SIG-M5 treated with dmso at 0.1 percent for 504 hours (cell line): ENCODE data around the gene MZT2B.
"Not testable (repeated sequence)": the region's sequence is repeated elsewhere in the genome, so short reads cannot be mapped to it uniquely, and the experiment has no call there.

ENCODE experiments used
- DNase-seq: peaks from one replicate; lab custom pipeline; 2025; ENCODE audit not compliant: unreplicated experiment; lab: John Stamatoyannopoulos, UW

MZT2B gene

GRCh38 chr2:130152136-130152815 is 29.8 kb upstream of the MZT2B start:
- DNase-seq = not testable (repeated sequence)

DNA sequence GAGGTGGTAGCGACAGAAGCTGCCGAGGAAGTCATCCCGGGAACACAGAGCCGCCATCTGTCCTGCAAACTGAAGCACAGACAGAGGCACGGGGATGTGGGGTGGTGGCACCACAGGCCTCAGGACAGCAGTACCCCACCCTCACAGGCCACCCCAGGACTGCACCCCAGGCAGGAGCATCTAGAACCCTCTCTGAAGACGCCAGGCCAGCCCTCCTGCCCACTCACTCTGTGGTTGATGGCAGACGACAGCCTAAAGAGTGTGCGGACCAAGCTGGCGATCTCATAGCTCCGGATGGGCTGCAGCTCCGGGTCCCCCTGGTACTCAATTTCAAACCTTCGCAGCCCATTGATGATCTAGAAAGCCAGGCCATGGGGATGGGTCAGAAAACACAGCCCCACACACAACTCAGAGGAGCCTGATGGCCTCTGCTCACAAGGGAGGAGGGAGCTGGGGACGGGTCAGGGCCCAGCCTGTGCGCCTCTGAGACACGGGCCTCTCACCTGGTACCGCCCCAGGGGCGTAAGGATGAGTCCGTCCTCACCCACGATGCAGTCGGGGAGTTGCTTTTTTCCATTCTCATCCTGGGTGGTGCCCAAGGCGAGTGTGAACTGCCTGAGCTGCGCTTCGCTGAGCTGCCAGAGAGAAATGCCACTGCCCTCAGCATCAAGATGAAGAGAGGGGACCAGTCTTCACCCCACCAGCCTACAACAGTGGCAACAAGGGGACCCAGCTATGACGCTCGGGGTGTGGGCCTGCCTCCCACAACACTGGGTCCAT is 29.1 kb upstream of the MZT2B start:
- DNase-seq = no peak

DNA sequence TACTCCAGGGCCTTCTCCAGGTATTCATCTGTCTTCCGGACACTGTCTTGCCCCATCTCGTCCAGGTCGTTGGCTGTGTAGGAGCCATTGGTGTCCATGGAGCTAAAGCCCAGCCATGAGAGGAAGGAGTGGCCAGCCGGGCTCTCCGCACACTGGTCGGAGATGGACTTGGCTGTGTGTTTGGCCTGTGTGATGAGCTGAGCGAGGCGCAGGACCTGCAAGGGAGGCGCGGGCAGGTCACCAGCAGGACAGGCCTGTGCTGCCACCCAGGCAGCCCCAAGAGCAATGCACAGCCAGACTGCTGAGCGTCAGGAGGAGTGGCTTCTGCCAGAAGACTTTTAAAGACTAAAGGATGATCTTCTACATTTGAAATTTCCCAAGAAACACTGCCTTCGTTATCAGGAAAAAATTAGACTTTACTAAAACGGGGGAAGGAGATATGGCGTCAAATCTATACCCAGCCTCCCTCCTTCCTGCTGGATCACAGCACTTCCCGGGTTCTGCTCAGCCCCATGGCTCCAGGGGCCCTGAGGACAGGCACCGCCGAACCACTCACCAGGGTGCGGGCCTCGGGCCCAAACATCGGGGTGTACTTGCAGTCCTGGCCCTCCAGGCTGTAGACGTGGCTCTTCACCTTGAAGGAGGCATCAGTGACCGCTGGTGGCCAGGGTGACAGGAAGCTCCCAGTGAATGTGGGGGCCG is 28.2 kb upstream of the MZT2B start:
- not testable (repeated sequence) for DNase-seq

DNA sequence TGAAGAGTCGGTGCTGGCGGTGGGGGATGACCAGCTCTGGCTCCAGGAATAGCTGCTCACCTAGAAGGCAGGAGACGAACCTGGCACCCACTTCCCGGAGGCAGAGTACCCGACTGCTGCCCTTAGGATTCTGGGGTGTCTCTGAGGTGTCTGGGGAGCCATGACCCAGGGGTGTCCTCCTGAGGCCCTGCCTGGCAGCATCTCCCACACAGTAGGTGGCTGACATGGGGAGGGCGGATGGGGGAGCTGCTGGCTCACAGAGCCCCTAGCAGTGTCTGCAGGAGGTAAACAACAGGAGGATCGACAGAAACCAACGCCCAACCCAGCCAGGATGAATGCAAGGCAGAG is 27.7 kb upstream of the MZT2B start:
- DNase-seq = not testable (repeated sequence)

- no peak for DNase-seq
Observed at GRCh38 chr2:130154773-130155765, 27.0 kb upstream of the MZT2B start.

DNA sequence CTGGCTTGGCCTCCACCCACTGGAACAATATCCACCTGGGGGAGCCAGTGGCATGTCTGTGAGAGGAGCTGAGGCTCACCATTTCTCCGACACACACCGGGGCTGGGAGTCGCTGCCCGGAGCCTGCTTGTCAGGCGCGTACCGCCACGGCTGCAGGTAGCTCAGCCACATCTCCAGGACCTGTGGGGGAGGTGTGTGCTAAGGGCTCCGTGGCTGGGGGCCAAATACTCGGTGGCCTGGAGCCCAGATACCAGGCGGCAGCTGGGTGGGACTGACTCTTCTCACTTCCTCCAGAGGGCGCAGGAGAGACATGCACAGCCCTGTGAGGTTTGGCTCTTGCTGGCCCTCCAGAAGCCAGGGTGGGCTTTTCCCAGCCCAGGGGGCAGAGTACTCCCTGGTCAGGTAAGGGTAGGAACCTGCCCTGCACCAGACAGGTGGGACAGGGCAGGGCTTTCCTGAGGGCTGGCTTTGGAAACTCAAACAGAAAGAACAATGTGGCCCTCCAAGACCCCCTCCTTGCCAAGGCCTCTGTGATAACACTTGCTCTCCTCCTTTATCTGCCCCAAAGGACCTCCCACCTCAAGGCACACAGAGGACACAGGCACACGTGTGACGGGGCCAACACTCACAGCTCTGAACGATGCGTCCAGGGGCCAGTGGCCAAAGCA is 26.0 kb upstream of the MZT2B start:
- peak; percentile 23 for DNase-seq

DNA sequence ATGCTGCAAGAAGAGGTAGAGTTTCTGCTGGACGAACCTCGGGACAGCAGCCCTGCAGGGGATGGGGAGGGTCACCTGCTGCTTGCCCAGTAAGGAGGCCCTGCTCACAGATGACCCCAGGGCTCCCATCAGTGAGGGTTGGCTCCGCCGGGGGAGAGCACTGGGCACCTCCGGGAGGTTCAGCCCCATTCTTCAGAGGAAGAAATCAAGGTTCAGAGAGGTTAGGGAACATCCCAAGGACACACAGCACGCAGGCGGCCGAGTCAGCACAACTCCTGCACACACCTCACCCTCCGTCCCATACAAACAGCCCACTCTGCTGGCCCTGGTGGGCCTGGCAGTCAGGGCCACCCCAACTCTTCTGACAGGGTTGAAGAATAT is 25.4 kb upstream of the MZT2B start:
- no peak for DNase-seq

DNA sequence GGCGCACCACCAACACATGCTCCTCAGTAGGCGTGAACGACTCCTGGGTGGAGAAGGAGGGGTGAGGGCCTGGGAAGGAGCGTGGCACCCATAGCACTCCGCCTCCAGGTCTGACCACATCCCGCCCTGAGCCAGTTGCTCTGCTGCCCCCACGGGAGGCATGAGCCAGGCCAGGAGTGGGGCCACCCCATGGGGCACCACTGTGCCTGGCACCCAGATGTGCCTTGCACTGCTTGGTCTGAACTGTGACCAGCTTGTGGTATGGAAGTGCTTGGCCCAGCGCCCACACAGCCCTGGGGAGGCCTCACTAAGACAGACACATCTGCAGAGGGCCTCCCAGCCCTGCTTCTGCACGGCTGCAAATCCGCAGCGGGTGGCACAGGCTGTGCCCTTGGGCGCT is 24.7 kb upstream of the MZT2B start:
- not testable (repeated sequence) for DNase-seq

GRCh38 chr2:130157825-130158514 is 24.1 kb upstream of the MZT2B start:
- DNase-seq = not testable (repeated sequence)

GRCh38 chr2:130158631-130159030 is 23.4 kb upstream of the MZT2B start:
- DNase-seq = no peak

- not testable (repeated sequence) for DNase-seq
Observed at GRCh38 chr2:130159376-130159775, 22.7 kb upstream of the MZT2B start.

- DNase-seq = no peak
Observed at GRCh38 chr2:130160131-130160530, 21.9 kb upstream of the MZT2B start.

DNA sequence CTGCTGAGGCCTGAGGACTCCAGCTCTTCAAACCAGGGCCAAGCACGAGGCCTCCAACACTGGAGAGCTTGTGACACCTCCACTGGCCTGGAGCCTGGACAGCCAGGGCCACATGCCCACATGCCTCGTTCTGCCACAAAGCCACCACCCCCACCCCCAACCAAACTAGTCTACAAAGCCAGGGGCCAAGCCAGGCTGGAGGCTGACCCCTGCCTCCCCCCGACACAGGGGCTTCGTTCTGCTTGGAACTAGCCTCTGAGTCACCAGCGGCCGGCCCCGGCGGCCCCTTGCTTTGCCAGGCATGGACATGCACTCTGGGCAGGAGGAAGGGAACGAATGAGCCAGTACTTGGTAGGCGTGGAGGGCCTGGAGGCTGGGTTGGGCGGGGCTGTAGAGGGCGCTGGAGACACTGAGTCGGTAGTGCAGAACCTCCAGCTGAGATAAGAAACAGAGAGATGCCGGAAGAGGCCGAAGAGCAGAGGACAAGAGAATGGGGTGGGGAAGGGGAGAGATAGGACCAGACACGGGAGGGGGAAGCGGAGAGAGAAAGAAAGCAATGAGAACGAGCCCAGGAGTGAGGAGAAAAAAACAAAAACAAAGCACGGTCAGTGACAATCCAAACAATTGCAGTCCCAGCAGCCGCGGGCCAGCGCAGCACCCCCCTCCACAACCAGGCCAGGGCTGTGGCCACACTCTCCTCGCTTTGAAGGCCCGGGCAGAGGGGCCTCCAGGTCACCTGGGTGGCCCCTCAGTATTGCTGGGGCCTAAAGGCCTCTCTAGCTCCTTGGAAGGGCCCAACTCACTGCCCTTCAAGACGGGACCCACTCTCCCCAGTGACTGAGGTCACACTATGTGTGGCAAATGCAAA is 21.0 kb upstream of the MZT2B start:
- not testable (repeated sequence) for DNase-seq

GRCh38 chr2:130162486-130162885 is 19.6 kb upstream of the MZT2B start:
- not testable (repeated sequence) for DNase-seq

DNA sequence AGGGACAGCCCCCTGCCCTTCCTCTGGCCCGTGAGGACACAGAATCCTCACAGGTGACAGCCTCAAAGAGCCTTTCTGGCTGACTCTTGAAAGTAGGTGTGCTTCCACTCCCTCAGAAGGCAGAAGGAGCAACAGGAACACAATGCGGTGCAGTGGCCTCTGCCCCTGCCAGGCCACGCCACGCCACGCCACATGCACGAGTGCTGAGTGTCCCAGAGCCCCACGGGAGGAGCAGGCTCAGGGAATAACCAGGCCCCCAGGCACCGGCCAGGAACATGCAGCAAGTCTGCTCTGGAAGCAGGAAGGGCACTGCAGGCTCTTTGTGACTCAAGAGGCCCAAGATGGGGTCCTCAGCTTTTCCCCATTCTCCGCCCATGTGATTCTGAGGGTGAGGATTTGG is 19.1 kb upstream of the MZT2B start:
- DNase-seq = no peak

- DNase-seq = no peak
Observed at GRCh38 chr2:130165293-130166016, 16.6 kb upstream of the MZT2B start.

GRCh38 chr2:130166611-130167010 is 15.5 kb upstream of the MZT2B start:
- not testable (repeated sequence) for DNase-seq

- not testable (repeated sequence) for DNase-seq
Observed at GRCh38 chr2:130169163-130169562, 12.9 kb upstream of the MZT2B start.
